ENCODE measurements around the gene UVRAG. TPM values are rescaled to one million over a fixed set of nuclear protein-coding genes. Genes with fewer than 3 reads are reported as not detected.

UVRAG gene
- total and polyA plus RNA-seq, 2 donors (not counting 1 experiment from before 2014, with no cell fraction given) = 37.7 to 94.1 TPM

DNA sequence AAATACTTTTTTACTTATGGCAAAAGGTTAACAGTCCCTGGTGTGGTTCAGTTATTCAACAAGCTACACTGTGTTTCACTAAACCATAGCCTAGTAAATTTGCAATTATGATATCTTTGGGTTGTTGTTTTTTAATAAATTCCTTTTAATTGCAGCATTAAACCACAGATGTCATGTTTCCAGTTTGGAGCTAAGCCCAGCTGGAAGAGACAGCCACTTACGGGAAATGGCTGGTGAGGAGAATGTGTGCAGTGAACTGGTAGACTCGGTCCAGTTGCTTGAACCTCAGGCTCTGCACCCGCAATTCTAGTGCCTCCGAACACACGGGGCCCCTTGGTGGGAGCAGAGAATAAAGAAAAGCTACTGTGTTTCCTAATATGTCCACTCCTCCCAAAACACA, 320.5 kb downstream of the UVRAG start:
- peaks cover 17% of the 10 kb centered on the region for H3K4me1 Mint-ChIP-seq
- WGBS (ENCODE audit: insufficient coverage) = 100% methylated on average over 1 of the region's 5 CpGs
- POLR2A ChIA-PET = no interaction called here

DNA sequence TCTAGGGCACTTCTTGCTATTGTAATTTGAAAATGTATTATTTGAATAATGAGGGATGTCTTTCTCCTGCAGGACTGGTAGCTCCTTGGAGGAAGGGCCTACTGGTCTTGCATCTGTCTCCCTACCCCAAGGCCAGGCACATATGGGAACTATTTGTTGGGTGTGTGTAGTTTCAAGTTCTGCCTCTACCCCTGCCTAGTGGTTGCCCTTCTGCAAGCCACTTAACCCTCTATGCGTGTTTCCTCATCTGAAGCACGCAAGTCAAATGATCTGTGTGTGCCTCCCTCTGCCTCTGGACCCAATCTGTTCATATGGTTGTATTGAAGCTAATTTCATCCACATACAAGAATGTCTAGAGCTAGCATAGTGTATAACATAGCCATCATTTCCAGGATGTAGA, 324.3 kb downstream of the UVRAG start:
- no peaks in the 10 kb centered on the region for H3K27me3 Mint-ChIP-seq
- intact Hi-C loops (cut with micrococcal nuclease) = no loop called here
- H3K36me3 ChIP-seq (replicated peaks in 1 of 2; ENCODE audit: control extremely low read depth in 1 of 2, control insufficient read depth in 1 of 2, extremely low read depth in 1 of 2, insufficient read depth in 2 of 2, low read length in 1 of 2) = peaks cover 2 to 64% of the 10 kb centered on the region in 2 experiments
- no peak overlapping the region for H3K4me2 ChIP-seq (replicated peaks; ENCODE audit: low read depth, low read length, poor library complexity, severe bottlenecking)
- H3K27ac ChIP-seq (ENCODE audit: low read length in 2 of 2) = no peak overlapping the region
- no peak overlapping the region for H3K9ac ChIP-seq (ENCODE audit: low read length)
- no CpG with 5 or more reads among the region's 2 CpGs for WGBS (ENCODE audit: insufficient coverage)
- H3K4me1 ChIP-seq (ENCODE audit: control insufficient read depth in 2 of 2, insufficient read depth in 2 of 2, low read length in 2 of 2) = peaks cover 0 to 13% of the 10 kb centered on the region in 2 donors
- H3K4me3 ChIP-seq (ENCODE audit: control extremely low read depth in 1 of 5, extremely low read depth in 1 of 5, insufficient read depth in 1 of 5, low read depth in 2 of 5, low read length in 4 of 5) = no peak overlapping the region
- H2AFZ ChIP-seq (ENCODE audit: insufficient read depth, low read depth, low read length, poor library complexity, severe bottlenecking) = no peak overlapping the region
- peak; percentile 7 for ATAC-seq (ENCODE audit: low read depth)
- CTCF ChIA-PET = interaction anchor here (1.6 to 2.0 kb wide), 2 partner anchors 11 to 13 kb away, joined by 4 to 6 read pairs; no protein-coding TSS in a partner anchor
- H3K4me3 Mint-ChIP-seq = no peak overlapping the region
- no peaks in the 10 kb centered on the region for H3K79me2 ChIP-seq (ENCODE audit: control insufficient read depth, insufficient read depth, low read length)
- no peaks in the 10 kb centered on the region for H3K9me3 ChIP-seq (ENCODE audit: control extremely low read depth in 1 of 3, control insufficient read depth in 2 of 3, insufficient read depth in 1 of 3, low read length in 2 of 3)
- peaks cover 7% of the 10 kb centered on the region for H4K20me1 ChIP-seq (ENCODE audit: control insufficient read depth, insufficient read depth, low read length, poor library complexity, severe bottlenecking)
- no peaks in the 10 kb centered on the region for H3K9me3 Mint-ChIP-seq (ENCODE audit: insufficient read depth)
- POLR2A ChIA-PET = no interaction called here
- DNase-seq = no peak
- H3K4me1 Mint-ChIP-seq = peaks cover 14% of the 10 kb centered on the region
- peak overlapping the region; percentile 62 for H3K27ac Mint-ChIP-seq
- no peaks in the 10 kb centered on the region for H3K27me3 ChIP-seq (replicated peaks in 1 of 4; ENCODE audit: control extremely low read depth in 1 of 4, control insufficient read depth in 3 of 4, insufficient read depth in 4 of 4, low read length in 3 of 4)
- TF ChIP-seq, protein P1, sequence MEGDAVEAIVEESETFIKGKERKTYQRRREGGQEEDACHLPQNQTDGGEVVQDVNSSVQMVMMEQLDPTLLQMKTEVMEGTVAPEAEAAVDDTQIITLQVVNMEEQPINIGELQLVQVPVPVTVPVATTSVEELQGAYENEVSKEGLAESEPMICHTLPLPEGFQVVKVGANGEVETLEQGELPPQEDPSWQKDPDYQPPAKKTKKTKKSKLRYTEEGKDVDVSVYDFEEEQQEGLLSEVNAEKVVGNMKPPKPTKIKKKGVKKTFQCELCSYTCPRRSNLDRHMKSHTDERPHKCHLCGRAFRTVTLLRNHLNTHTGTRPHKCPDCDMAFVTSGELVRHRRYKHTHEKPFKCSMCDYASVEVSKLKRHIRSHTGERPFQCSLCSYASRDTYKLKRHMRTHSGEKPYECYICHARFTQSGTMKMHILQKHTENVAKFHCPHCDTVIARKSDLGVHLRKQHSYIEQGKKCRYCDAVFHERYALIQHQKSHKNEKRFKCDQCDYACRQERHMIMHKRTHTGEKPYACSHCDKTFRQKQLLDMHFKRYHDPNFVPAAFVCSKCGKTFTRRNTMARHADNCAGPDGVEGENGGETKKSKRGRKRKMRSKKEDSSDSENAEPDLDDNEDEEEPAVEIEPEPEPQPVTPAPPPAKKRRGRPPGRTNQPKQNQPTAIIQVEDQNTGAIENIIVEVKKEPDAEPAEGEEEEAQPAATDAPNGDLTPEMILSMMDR (IDR thresholded peaks at IDR 0.05) = no peak
- no peak for TF ChIP-seq EZH2 (IDR thresholded peaks at IDR 0.05; ENCODE audit: borderline replicate concordance, insufficient read depth, low read depth, low read length, poor library complexity, severe bottlenecking)

More for the DNA sequence above, 320.5 kb downstream of the UVRAG start:
- Histone ChIP-seq H3K4me2 (replicated peaks; ENCODE audit: low read depth, low read length, poor library complexity, severe bottlenecking) (no peak overlapping the region), H4K20me1 (ENCODE audit: control insufficient read depth, insufficient read depth, low read length, poor library complexity, severe bottlenecking) (peaks cover 11% of the 10 kb centered on the region), H3K79me2 (ENCODE audit: control insufficient read depth, insufficient read depth, low read length) (no peaks in the 10 kb centered on the region), H3K27me3 (replicated peaks in 1 of 4; ENCODE audit: control extremely low read depth in 1 of 4, control insufficient read depth in 3 of 4, insufficient read depth in 4 of 4, low read length in 3 of 4) (no peaks in the 10 kb centered on the region), H3K36me3 (replicated peaks in 1 of 2; ENCODE audit: control extremely low read depth in 1 of 2, control insufficient read depth in 1 of 2, extremely low read depth in 1 of 2, insufficient read depth in 2 of 2, low read length in 1 of 2) (peaks cover 2 to 50% of the 10 kb centered on the region in 2 experiments), H3K4me1 (ENCODE audit: control insufficient read depth in 2 of 2, insufficient read depth in 2 of 2, low read length in 2 of 2) (peaks cover 0 to 13% of the 10 kb centered on the region in 2 donors), H3K9ac (ENCODE audit: low read length) (no peak overlapping the region), H3K9me3 (ENCODE audit: control extremely low read depth in 1 of 3, control insufficient read depth in 2 of 3, insufficient read depth in 1 of 3, low read length in 2 of 3) (no peaks in the 10 kb centered on the region), H3K27ac (ENCODE audit: low read length in 2 of 2) (no peak overlapping the region), H3K4me3 (ENCODE audit: control extremely low read depth in 1 of 5, extremely low read depth in 1 of 5, insufficient read depth in 1 of 5, low read depth in 2 of 5, low read length in 4 of 5) (no peak overlapping the region), H2AFZ (ENCODE audit: insufficient read depth, low read depth, low read length, poor library complexity, severe bottlenecking) (no peak overlapping the region)
- Mint-ChIP-seq H3K9me3 (ENCODE audit: insufficient read depth) (no peaks in the 10 kb centered on the region), H3K27me3 (no peaks in the 10 kb centered on the region), H3K27ac (no peak overlapping the region), H3K4me3 (no peak overlapping the region)
- TF ChIP-seq EZH2 (IDR thresholded peaks at IDR 0.05; ENCODE audit: borderline replicate concordance, insufficient read depth, low read depth, low read length, poor library complexity, severe bottlenecking) = no peak
- TF ChIP-seq, protein P1 (IDR thresholded peaks at IDR 0.05) = no peak
- CTCF ChIA-PET = interaction anchor here (1.9 kb wide), 1 partner anchor 16 kb away, joined by 4 read pairs; no protein-coding TSS in a partner anchor
- no peak for DNase-seq
- intact Hi-C loops (cut with micrococcal nuclease) = no loop called here
- no peak for ATAC-seq (ENCODE audit: low read depth)
